ENCODE results near the gene SRMS.
"Not testable (repeated sequence)": the region's sequence is repeated elsewhere in the genome, so short reads cannot be mapped to it uniquely, and the experiment has no call there.

The SRMS gene

DNA sequence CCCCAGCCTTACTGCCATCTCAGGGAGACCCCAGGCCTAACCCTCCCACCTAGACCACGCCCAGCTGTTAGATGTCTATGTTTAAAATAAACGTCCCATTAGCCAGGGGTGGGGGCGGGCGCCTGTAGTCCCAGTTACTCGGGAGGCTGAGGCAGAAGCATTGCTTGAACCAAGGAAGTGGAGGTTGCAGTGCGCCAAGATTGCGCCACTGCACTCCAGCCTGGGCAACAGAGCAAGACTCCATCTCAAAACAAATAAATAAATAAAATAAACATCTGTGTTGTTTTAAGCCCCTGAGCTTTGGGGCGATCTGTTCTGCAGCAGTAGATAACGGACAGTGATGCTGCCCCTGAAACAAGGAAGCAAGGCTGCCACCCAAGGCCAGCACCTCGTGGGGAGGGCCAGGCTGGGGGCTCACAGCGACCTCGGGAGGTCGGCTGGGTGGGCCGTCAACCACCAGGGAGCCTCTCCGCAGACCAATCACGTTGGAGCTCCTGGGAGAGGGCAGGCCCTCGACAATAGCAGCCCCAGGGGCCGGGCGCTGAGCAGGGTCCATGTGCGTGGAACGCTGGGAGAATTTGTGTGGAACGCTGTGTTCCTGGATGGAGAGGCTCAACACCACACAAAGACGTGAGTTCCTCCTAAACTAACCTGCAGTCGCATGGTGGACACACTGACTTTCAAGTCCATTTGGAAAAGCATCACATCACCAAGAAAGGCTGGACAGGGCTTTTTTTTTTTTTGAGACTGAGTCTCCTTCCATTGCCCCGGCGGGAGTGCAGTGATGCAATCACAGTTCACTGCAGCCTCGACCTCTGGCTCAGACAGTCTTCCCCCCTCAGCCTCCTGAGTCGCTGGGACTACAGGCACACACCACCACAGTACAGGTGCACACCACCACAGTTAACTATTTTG, 27.5 kb upstream of the SRMS start:
- H3K36me3 ChIP-seq (ENCODE audit: insufficient read depth, low read length): no peaks in the 10 kb centered on the region
- DNase-seq (ENCODE audit: low read depth, low spot score): no peak
- no peak for TF ChIP-seq FOXP2 (optimal IDR thresholded peaks at IDR 0.05; ENCODE audit: control extremely low read depth, extremely low read length, insufficient read depth)
- TF ChIP-seq POLR2AphosphoS5 (IDR thresholded peaks at IDR 0.05; ENCODE audit: borderline replicate concordance, low read depth, low read length): no peak
- TF ChIP-seq EZH2 (IDR thresholded peaks at IDR 0.05): no peak
- H3K9ac ChIP-seq (ENCODE audit: insufficient read length): no peak overlapping the region
- H3K9me3 ChIP-seq (ENCODE audit: low read depth, low read length): no peaks in the 10 kb centered on the region
- no peak overlapping the region for H3K27ac ChIP-seq
- H3K4me3 ChIP-seq: no peak overlapping the region; the same call in 1 of the 2 replicates

DNA sequence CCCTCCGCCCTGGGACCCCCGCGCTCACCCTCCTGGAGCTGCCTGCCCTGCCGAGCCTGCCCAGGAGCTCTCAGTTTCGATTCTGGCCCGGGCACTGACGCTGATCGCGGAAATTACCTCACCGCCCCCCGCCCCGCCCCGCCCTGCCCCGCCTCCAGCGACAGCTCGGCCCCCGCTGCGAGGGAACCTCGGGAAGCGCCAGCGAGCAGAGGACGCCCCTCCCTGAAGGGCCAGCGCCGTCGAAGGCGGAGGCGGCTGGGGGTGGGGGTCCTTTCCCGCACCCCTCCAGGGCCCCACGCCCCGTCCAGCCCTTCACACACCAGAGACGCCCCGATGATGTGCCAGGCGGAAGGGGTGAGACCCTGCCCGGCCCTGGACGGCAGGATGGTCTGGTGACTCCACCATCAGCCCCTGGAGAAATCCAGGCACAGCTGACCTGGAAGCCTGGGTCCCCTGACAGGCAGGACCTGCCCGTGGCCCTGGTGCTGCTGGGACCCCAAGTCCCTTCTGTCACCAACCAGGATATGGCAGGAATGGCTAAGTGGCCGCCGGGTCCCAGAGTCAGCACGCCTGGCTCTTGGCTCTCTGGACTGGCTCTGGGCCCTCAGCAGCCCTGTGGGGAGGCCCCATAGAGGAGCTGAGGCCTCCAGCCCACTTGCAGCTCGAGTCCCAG, 26.7 kb upstream of the SRMS start, which contains the start of gene HELZ2:
Gene HELZ2, minus strand, starts transcription at position 84 of the 673 bp plus-strand sequence. CDS start 1,854 bp downstream, outside the sequence.
- Histone ChIP-seq H3K9me3 (ENCODE audit: low read depth, low read length) (no peaks in the 10 kb centered on the region), H3K27ac (no peak within 1 kb of the TSS), H3K9ac (ENCODE audit: insufficient read length) (peak within 1 kb of the TSS; percentile 73), H3K36me3 (ENCODE audit: insufficient read depth, low read length) (no peaks in the 10 kb centered on the region), H3K4me3 (peak within 1 kb of the TSS; percentile 83)
- no peak for DNase-seq (ENCODE audit: low read depth, low spot score)
- TF ChIP-seq POLR2AphosphoS5 (IDR thresholded peaks at IDR 0.05; ENCODE audit: borderline replicate concordance, low read depth, low read length) (no peak), EZH2 (IDR thresholded peaks at IDR 0.05) (no peak), FOXP2 (optimal IDR thresholded peaks at IDR 0.05; ENCODE audit: control extremely low read depth, extremely low read length, insufficient read depth) (no peak)

DNA sequence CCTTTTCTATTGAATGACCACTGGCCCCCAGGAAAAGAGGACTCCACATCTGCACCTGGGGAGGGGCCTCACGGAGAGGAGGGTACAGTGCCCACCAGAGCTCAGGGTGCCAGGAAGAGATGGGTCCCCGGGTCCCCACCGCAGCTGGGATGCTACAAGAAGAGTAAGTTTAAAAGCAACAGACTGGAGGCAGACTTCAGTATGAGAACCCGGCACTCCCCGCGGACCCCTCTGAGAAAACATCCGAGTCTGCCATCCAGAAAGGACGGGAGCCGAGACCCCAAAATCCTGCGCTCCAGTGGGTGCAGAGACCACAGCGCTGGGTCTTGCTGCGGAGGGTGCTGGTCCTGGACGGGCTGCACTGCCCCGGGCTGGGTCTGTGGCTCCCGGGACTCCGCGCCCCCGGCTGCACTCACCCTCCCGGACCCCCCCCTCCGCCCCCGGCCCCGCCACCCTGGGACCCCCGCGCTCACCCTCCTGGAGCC, 26.1 kb upstream of the SRMS start:
- TF ChIP-seq POLR2AphosphoS5 (IDR thresholded peaks at IDR 0.05; ENCODE audit: borderline replicate concordance, low read depth, low read length) (no peak), EZH2 (IDR thresholded peaks at IDR 0.05) (no peak), FOXP2 (optimal IDR thresholded peaks at IDR 0.05; ENCODE audit: control extremely low read depth, extremely low read length, insufficient read depth) (no peak)
- DNase-seq (ENCODE audit: low read depth, low spot score): no peak
- no peaks in the 10 kb centered on the region for H3K9me3 ChIP-seq (ENCODE audit: low read depth, low read length)
- peak overlapping the region; percentile 83 for H3K4me3 ChIP-seq
- H3K9ac ChIP-seq (ENCODE audit: insufficient read length): peak overlapping the region; percentile 73
- no peak overlapping the region for H3K27ac ChIP-seq
- no peaks in the 10 kb centered on the region for H3K36me3 ChIP-seq (ENCODE audit: insufficient read depth, low read length)

DNA sequence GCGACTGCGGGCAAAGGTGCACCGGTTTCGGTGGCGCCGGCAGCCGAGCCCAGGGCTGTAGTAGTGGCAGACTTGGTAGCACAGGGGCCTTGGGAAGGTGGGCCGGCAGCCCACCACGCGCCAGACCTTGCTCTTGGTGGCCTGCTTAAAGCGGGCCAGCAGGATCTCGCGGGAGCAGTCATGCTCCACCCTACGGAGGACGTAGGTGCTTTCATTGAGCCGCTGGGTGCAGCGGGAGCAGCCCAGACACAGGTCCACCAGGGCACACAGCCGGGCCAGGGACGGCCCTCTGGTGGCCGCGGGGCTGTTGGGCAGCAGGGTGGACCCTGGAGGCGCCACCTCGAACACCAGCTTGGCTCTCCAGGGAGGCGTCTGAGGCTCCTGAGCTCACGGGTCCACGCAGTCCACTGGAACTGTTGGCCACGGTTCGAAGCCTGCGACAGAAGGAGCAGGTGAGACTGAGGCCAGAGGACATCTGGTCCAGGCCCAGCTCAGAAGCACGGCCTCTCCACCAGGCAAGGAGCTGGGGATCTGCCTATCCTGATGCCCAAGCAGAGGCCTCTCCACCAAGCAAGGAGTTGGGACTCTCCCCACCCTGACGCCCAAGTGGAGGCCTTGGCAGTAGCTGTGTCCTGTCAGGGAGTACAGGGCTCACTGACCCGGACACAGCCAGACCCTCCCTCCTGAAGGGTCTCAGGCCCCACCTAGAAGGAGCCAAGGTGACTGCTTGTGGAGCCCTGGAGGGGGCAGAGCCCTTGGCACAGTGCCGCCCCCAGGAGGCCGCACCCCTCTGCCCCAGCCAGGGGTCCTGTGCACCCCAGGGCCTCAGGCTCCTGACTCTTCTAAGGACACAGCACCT, 25.5 kb upstream of the SRMS start:
- Histone ChIP-seq H3K9me3 (ENCODE audit: low read depth, low read length) (no peaks in the 10 kb centered on the region), H3K36me3 (ENCODE audit: insufficient read depth, low read length) (no peaks in the 10 kb centered on the region), H3K9ac (ENCODE audit: insufficient read length) (peak overlapping the region; percentile 73), H3K4me3 (peak overlapping the region; percentile 83), H3K27ac (no peak overlapping the region)
- TF ChIP-seq POLR2AphosphoS5 (IDR thresholded peaks at IDR 0.05; ENCODE audit: borderline replicate concordance, low read depth, low read length) (no peak), EZH2 (IDR thresholded peaks at IDR 0.05) (no peak), FOXP2 (optimal IDR thresholded peaks at IDR 0.05; ENCODE audit: control extremely low read depth, extremely low read length, insufficient read depth) (no peak)
- no peak for DNase-seq (ENCODE audit: low read depth, low spot score)

DNA sequence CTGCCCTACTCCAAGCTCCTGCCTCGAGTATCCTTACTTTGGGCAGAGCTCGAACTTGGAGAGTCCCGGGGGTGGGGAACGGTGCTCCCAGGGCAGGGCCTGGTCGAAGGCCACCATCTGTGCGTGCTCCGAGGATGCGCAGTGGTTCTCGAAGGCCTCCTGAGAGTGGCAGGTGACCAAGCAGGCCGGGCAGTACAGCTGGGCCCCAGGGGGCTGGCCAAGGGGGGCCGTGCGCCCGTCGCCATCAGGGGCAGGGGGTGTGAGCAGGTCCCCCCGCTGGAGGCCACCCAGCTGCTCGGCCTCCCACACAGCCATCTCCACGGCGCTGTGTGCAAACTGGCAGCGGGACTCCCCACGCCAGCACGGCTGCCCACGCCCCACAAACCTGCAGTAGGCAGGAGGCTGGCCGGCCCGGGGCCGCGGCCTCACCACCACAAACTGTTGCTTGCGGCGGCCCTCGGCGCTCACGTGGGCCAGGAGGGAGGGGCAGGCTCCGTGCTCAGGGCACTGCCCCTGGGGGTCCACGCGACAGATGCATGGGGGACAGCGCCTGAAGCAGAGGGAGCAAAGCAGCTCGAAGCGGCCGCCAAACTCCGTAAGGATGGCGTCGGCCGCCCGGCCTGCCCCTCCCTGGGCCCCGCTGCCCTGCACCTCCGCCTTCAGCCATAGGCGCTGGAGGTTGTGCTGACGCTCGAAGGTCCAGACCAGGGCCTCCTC, 24.7 kb upstream of the SRMS start:
- TF ChIP-seq FOXP2 (optimal IDR thresholded peaks at IDR 0.05; ENCODE audit: control extremely low read depth, extremely low read length, insufficient read depth) (no peak), EZH2 (IDR thresholded peaks at IDR 0.05) (no peak), POLR2AphosphoS5 (IDR thresholded peaks at IDR 0.05; ENCODE audit: borderline replicate concordance, low read depth, low read length) (no peak)
- no peak for DNase-seq (ENCODE audit: low read depth, low spot score)
- Histone ChIP-seq H3K9ac (ENCODE audit: insufficient read length) (no peak overlapping the region), H3K36me3 (ENCODE audit: insufficient read depth, low read length) (no peaks in the 10 kb centered on the region), H3K4me3 (no peak overlapping the region), H3K9me3 (ENCODE audit: low read depth, low read length) (no peaks in the 10 kb centered on the region), H3K27ac (no peak overlapping the region)

DNA sequence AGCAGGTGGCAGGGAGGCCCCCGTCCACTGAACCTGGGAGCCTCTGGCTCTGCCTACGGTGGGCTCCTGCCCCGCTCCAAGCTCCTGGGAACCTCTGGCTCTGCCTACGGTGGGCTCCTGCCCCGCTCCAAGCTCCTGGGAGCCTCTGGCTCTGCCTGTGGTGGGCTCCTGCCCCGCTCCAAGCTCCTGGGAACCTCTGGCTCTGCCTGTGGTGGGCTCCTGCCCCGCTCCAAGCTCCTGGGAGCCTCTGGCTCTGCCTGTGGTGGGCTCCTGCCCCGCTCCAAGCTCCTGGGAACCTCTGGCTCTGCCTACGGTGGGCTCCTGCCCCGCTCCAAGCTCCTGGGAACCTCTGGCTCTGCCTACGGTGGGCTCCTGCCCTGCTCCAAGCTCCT, 23.5 kb upstream of the SRMS start:
- not testable (repeated sequence) for H3K4me3 ChIP-seq

DNA sequence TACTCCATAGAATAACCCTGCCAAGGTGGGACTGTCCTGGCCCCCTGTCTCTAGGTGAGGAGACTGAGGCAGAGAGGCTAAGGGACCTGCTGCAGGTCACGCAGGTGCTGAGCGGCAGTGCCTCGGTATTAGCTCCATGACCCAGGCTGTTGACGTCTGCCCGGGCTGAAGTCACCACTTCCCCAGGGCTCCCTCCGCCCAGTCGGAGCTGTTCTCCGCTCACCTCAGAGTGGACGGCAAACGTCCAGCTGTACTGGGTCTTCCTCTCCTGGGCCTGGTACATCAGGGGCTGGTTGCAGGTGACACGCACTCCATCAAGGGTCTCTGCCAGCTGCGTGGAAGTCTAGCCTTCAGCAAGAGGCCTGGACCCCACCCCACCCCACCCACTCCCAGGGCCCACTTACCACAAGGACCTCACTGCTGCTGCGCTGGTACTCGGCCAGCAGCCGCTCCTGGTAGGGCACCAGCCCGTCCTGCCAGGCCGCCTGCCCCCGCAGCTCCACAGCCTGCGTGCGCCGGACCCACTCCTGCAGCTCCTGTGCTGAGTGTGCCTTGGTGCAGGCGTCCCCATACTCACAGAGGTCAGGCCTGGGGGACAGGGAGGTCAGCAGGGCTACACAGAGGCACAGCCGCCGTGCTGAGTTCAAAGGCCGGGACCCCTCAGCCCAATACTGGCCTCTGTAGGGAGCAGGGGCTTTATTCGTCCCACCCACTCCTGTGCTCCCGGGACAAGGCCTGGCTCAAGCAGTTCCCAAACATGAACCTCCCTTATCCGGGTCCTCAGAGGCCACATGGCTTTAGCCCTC, 22.9 kb upstream of the SRMS start:
- Histone ChIP-seq H3K9ac (ENCODE audit: insufficient read length) (no peak overlapping the region), H3K4me3 (no peak overlapping the region), H3K36me3 (ENCODE audit: insufficient read depth, low read length) (no peaks in the 10 kb centered on the region), H3K27ac (no peak overlapping the region), H3K9me3 (ENCODE audit: low read depth, low read length) (no peaks in the 10 kb centered on the region)
- DNase-seq (ENCODE audit: low read depth, low spot score): no peak
- no peak for TF ChIP-seq FOXP2 (optimal IDR thresholded peaks at IDR 0.05; ENCODE audit: control extremely low read depth, extremely low read length, insufficient read depth)
- no peak for TF ChIP-seq POLR2AphosphoS5 (IDR thresholded peaks at IDR 0.05; ENCODE audit: borderline replicate concordance, low read depth, low read length)
- TF ChIP-seq EZH2 (IDR thresholded peaks at IDR 0.05): no peak

More for the DNA sequence above, 23.5 kb upstream of the SRMS start:
- not testable (repeated sequence) for H3K9ac ChIP-seq (ENCODE audit: insufficient read length); H3K36me3 ChIP-seq (ENCODE audit: insufficient read depth, low read length); DNase-seq (ENCODE audit: low read depth, low spot score); H3K9me3 ChIP-seq (ENCODE audit: low read depth, low read length); H3K27ac ChIP-seq
